Head of caudate nucleus (tissue), 42 donors: Measurements from ENCODE around the gene DYNC1I1.

Experiments used
- DNase-seq, 42 donors: peaks; one replicate each; pipeline versions ENCODE4 v3.0.0 to v3.0.0-alpha.2; 2020 to 2021; ENCODE audit warnings: mixed read lengths in 7 of 42
- intact Hi-C: fragments of 100-400 bp; cut with DNase I; formaldehyde crosslinking; loops from one replicate; pipeline ENCODE4 v1.15.0; 2022

The DYNC1I1 gene

DNA sequence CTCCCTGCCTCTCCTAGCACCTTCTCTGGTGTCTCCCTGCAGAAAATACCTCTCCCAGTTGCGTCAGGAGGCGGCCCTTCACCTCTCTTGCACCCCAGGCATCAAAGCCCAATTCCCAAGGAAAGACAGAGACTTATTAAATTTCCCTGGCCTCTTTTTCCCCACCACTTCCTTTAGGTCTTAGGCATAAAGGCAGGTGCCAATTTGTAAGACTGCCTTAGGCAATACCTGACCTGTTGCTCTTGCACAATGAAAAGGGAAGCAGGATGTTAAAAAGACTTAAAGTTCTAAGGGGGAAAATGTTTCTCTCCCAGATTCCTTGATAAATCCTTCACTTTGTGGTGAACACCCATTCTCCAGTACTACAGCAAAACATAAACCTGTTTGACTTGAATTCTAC, 362.9 kb downstream of the DYNC1I1 start:
- DNase-seq: no peak
- intact Hi-C loops: no loop called here

GRCh38 chr7:96136600-96137239, 364.4 kb downstream of the DYNC1I1 start:
- no peak for DNase-seq
- intact Hi-C loops: no loop called here

DNA sequence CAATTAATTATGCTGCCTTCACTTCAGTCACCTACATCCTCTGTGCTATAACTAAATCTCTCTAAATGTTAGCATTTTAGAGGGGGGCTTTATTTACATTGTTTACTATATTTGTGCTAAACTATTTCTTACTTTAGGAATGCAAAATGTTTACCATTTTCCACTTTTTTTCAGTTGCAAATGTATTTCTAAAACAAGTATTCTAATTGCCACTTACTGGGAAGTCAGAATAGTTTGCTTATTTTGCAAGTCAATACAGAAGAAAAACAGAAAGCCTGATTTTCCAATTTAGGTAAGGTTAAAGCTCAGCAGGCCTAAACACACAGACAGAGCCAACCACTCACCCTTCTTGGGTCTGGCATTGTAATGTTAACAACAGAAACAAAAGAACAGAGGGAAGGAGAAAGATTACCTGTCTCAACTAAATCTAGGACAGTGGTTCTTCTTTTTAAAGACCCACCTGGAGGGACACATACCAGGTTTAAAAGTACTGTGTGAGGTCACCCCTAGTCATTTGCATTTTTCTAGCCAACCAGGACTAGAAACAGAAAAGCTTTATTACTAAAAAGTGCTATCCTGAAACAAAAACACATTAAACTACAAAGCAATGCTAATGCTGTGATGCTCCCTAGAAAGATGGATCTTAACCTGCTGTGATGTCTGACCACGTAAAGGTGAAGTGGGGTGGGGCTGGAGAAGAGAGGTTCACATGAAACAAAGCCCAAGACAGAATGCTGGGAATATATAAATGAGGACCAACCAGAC, 371.3 kb downstream of the DYNC1I1 start:
- no peak for DNase-seq
- intact Hi-C loops: no loop called here

DNA sequence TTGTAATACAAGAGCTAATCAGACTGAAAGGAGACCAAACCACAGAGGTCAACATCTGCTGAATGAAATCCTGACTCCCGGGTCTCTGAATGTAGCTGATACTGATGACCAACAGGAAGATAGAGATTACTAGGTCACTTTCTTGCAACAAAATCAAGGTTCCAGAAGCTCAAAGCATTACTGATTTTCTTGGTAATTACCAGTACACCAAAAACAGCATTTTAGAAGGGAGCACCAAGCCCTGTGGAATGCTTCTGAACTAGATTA, 371.8 kb downstream of the DYNC1I1 start:
- DNase-seq: no peak
- intact Hi-C loops: no loop called here
